ENCODE measurements around the gene ZNF280A. TPM values are rescaled to one million over a fixed set of nuclear protein-coding genes. Genes with fewer than 3 reads are reported as not detected.

The ZNF280A gene
- total and polyA plus RNA-seq, 9 donors: 0.10 to 0.17 TPM; not detected in 7

DNA sequence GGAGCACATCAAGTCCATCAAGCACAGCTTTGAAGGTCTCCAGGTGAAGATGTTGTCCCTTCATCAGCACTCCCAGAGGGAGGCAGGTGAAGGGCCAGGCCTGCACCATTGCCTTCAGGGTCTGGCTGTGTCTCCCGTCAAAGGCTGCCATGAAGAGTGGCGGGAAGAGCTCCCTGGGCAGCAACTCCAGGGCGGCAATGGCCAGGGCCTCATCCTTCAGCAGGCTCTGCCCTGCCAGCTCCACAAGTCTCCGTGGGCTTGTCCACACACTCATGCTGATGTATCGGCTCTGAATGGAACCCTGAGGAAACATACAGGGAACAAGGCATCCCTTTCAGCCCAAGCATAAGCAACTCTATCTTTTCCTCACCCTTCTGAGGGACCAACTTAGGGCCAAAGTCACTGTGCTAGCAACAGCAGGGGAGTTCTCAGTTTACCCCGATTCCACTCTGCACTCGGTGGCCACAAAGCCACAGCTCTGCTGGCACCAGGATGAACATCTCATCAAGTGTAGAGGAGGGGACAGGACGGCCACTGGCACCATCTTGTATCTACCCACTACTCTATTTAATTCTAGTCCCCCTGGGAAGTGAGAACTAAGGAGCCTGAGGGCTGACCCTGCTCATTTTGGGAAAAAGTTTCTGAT, 30.8 kb upstream of the ZNF280A start:
- no peaks in the 10 kb centered on the region for H3K27me3 ChIP-seq
- 87 to 93% (median 92%) methylated on average over 8 of the region's 8 CpGs for WGBS, 3 donors
- no peak overlapping the region for H3K4me3 ChIP-seq
- H3K27ac ChIP-seq: no peak overlapping the region
- DNase-seq: no peak
- no peaks in the 10 kb centered on the region for H3K36me3 ChIP-seq
- intact Hi-C loops (cut with DNase I): no loop called here
- H3K9me3 ChIP-seq: no peaks in the 10 kb centered on the region
- TF ChIP-seq, protein P1, sequence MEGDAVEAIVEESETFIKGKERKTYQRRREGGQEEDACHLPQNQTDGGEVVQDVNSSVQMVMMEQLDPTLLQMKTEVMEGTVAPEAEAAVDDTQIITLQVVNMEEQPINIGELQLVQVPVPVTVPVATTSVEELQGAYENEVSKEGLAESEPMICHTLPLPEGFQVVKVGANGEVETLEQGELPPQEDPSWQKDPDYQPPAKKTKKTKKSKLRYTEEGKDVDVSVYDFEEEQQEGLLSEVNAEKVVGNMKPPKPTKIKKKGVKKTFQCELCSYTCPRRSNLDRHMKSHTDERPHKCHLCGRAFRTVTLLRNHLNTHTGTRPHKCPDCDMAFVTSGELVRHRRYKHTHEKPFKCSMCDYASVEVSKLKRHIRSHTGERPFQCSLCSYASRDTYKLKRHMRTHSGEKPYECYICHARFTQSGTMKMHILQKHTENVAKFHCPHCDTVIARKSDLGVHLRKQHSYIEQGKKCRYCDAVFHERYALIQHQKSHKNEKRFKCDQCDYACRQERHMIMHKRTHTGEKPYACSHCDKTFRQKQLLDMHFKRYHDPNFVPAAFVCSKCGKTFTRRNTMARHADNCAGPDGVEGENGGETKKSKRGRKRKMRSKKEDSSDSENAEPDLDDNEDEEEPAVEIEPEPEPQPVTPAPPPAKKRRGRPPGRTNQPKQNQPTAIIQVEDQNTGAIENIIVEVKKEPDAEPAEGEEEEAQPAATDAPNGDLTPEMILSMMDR (IDR thresholded peaks at IDR 0.05): no peak
- TF ChIP-seq EP300 (IDR thresholded peaks at IDR 0.05) (no peak), POLR2A (IDR thresholded peaks at IDR 0.05) (no peak)
- no peaks in the 10 kb centered on the region for H3K4me1 ChIP-seq (ENCODE audit: insufficient read depth)

GRCh38 chr22:22548910-22549309, 28.8 kb upstream of the ZNF280A start:
- no peak overlapping the region for H3K4me3 ChIP-seq
- no peaks in the 10 kb centered on the region for H3K4me1 ChIP-seq (ENCODE audit: insufficient read depth)
- no peaks in the 10 kb centered on the region for H3K36me3 ChIP-seq
- H3K27me3 ChIP-seq: no peaks in the 10 kb centered on the region
- intact Hi-C loops (cut with DNase I): no loop called here
- 41 to 65% (median 54%) methylated on average over 1 of the region's 1 CpG for WGBS, 3 donors
- no peak for TF ChIP-seq POLR2A (IDR thresholded peaks at IDR 0.05)
- TF ChIP-seq, protein P1 (IDR thresholded peaks at IDR 0.05): no peak
- no peak for TF ChIP-seq EP300 (IDR thresholded peaks at IDR 0.05)
- H3K9me3 ChIP-seq: no peaks in the 10 kb centered on the region
- no peak for DNase-seq
- no peak overlapping the region for H3K27ac ChIP-seq

- no peak overlapping the region for H3K27ac ChIP-seq
- WGBS, 3 donors: 64 to 76% (median 70%) methylated on average over 9 of the region's 9 CpGs
- H3K4me1 ChIP-seq (ENCODE audit: insufficient read depth): no peaks in the 10 kb centered on the region
- H3K9me3 ChIP-seq: no peaks in the 10 kb centered on the region
- intact Hi-C loops (cut with DNase I): no loop called here
- TF ChIP-seq, protein P1 (IDR thresholded peaks at IDR 0.05): no peak
- TF ChIP-seq EP300 (IDR thresholded peaks at IDR 0.05) (no peak), POLR2A (IDR thresholded peaks at IDR 0.05) (no peak)
- H3K4me3 ChIP-seq: no peak overlapping the region
- no peaks in the 10 kb centered on the region for H3K36me3 ChIP-seq
- no peak for DNase-seq
- no peaks in the 10 kb centered on the region for H3K27me3 ChIP-seq
Measured at GRCh38 chr22:22548317-22548716, 28.2 kb upstream of the ZNF280A start.

DNA sequence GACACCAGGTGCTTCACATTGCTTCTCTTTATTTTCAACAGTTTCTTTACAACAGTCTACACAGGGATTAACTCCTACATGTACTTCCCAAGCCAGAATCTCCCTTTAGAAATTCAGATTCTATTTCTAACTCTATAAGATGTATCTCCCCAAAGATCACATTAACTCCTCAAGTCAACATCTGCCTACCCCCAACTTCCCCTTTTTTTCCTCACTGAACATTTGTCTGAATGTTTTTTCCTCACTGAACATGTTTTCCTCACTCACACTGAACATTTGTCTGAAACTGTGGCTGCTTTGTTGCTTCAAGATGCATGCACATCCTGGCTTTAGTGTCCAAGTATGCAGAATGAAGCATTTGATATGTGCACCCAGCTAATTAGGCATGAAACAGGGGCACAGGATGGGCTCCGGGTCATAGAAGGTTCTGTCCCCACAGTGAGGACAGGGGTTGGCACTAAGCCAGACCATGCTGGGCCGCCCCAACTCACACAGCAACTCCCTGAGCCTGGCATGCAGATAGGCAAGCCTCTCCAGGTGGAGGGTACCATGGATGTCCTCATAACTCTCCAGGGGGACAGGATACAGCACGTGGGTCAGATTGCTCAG, 27.7 kb upstream of the ZNF280A start:
- WGBS, 3 donors: 46 to 49% (median 48%) methylated on average over 3 of the region's 3 CpGs
- H3K27ac ChIP-seq: no peak overlapping the region
- no peaks in the 10 kb centered on the region for H3K4me1 ChIP-seq (ENCODE audit: insufficient read depth)
- no peak for DNase-seq
- H3K9me3 ChIP-seq: no peaks in the 10 kb centered on the region
- H3K27me3 ChIP-seq: no peaks in the 10 kb centered on the region
- intact Hi-C loops (cut with DNase I): no loop called here
- no peaks in the 10 kb centered on the region for H3K36me3 ChIP-seq
- TF ChIP-seq EP300 (IDR thresholded peaks at IDR 0.05) (no peak), POLR2A (IDR thresholded peaks at IDR 0.05) (no peak)
- TF ChIP-seq, protein P1 (IDR thresholded peaks at IDR 0.05): no peak
- H3K4me3 ChIP-seq: no peak overlapping the region

Measured in ovary (tissue), 9 donors.